GM19023 (cell line): ENCODE measurements around the gene GPR55.
A peak's percentile ranks its signal among the peaks of the same experiment; 100 is the strongest.

Experiments
- ATAC-seq: cut with Tn5 transposase; IDR thresholded peaks from one replicate; pipeline ENCODE4 v1.9.1; 2021; ENCODE audit warnings: mild to moderate bottlenecking, moderate library complexity; ENCODE audit not compliant: unreplicated experiment

The GPR55 gene

GRCh38 chr2:230951396-230951795 lies 26.4 kb upstream of the GPR55 start:
- ATAC-seq: no peak

- no peak for ATAC-seq
Observed at GRCh38 chr2:230950874-230951339, 25.9 kb upstream of the GPR55 start.

- peak; percentile 57 for ATAC-seq
Observed at GRCh38 chr2:230949966-230950873, 25.2 kb upstream of the GPR55 start.

GRCh38 chr2:230947908-230948365 lies 22.9 kb upstream of the GPR55 start:
- peak; percentile 32 for ATAC-seq

GRCh38 chr2:230947235-230947576 lies 22.2 kb upstream of the GPR55 start:
- no peak for ATAC-seq

GRCh38 chr2:230946429-230947234 lies 21.6 kb upstream of the GPR55 start:
- no peak for ATAC-seq

- ATAC-seq: no peak
Observed at GRCh38 chr2:230944757-230945372, 19.8 kb upstream of the GPR55 start.

- ATAC-seq: peak; percentile 54
Observed at GRCh38 chr2:230944123-230944653, 19.1 kb upstream of the GPR55 start.

GRCh38 chr2:230942920-230943896 lies 18.2 kb upstream of the GPR55 start:
- ATAC-seq: peak; percentile 66

GRCh38 chr2:230942371-230942770 lies 17.3 kb upstream of the GPR55 start:
- ATAC-seq: no peak

- no peak for ATAC-seq
Observed at GRCh38 chr2:230941202-230942180, 16.4 kb upstream of the GPR55 start.

GRCh38 chr2:230940471-230940815 lies 15.4 kb upstream of the GPR55 start:
- no peak for ATAC-seq

GRCh38 chr2:230939691-230940470 lies 14.8 kb upstream of the GPR55 start:
- ATAC-seq: no peak

- ATAC-seq: no peak
Observed at GRCh38 chr2:230939066-230939591, 14.1 kb upstream of the GPR55 start.

- ATAC-seq: no peak
Observed at GRCh38 chr2:230938516-230939065, 13.5 kb upstream of the GPR55 start.

- ATAC-seq: no peak
Observed at GRCh38 chr2:230938098-230938497, 13.1 kb upstream of the GPR55 start.

- no peak for ATAC-seq
Observed at GRCh38 chr2:230937362-230937761, 12.3 kb upstream of the GPR55 start.
